Loucy (cell line): ENCODE measurements around the gene CENPE.

Experiments
- H2AFZ ChIP-seq: fragments of 200-600 bp; sonication (generic); 2 replicates; pipeline ENCODE4 v1.6.0; 2016; ENCODE audit warnings: antibody characterized with exemption, mild to moderate bottlenecking, low read length, moderate library complexity
- H3F3A ChIP-seq: fragments of 200-600 bp; 2 replicates; pipeline ENCODE4 v1.6.0; 2016; ENCODE audit warnings: antibody characterized with exemption, low read depth, mild to moderate bottlenecking
- H3K27me3 ChIP-seq: fragments of 200-600 bp; sonication (generic); 2 replicates; pipeline ENCODE4 v1.6.1; 2014; ENCODE audit warnings: low read length, mild to moderate bottlenecking; ENCODE audit not compliant: insufficient read depth, poor library complexity, severe bottlenecking
- H3K36me3 ChIP-seq: fragments of 200-600 bp; sonication (generic); 2 replicates; pipeline ENCODE4 v1.6.1; 2016; ENCODE audit warnings: low read length; ENCODE audit not compliant: insufficient read depth
- H3K4me1 ChIP-seq: fragments of 200-600 bp; sonication (generic); 2 replicates; pipeline ENCODE4 v1.5.1; 2014; ENCODE audit warnings: low read length, mild to moderate bottlenecking; ENCODE audit not compliant: insufficient read depth, poor library complexity, severe bottlenecking
- H3K4me2 ChIP-seq: fragments of 200-600 bp; sonication (generic); 2 replicates; pipeline ENCODE4 v1.6.0; 2014; ENCODE audit warnings: antibody characterized with exemption, low read length, low read depth, mild to moderate bottlenecking; ENCODE audit not compliant: poor library complexity, severe bottlenecking
- H3K4me3 ChIP-seq: fragments of 200-600 bp; sonication (generic); 2 replicates; pipeline ENCODE4 v1.5.1; 2014; ENCODE audit warnings: low read length, mild to moderate bottlenecking, mixed read lengths; ENCODE audit not compliant: poor library complexity, severe bottlenecking
- H3K79me2 ChIP-seq: fragments of 200-600 bp; sonication (generic); 2 replicates; pipeline ENCODE4 v1.6.1; 2014; ENCODE audit warnings: low read length; ENCODE audit not compliant: insufficient read depth
- H3K9ac ChIP-seq: fragments of 200-600 bp; sonication (generic); 2 replicates; pipeline ENCODE4 v1.6.0; 2014; ENCODE audit warnings: mild to moderate bottlenecking, low read depth, low read length, moderate library complexity; ENCODE audit not compliant: poor library complexity, severe bottlenecking
- H3K9me2 ChIP-seq: fragments of 200-600 bp; sonication (generic); replicated peaks from 2 replicates; pipeline ENCODE4 v1.6.1; 2016; ENCODE audit warnings: low read depth, low read length, mixed read lengths
- H3K9me3 ChIP-seq: fragments of 200-600 bp; sonication (generic); 2 replicates; pipeline ENCODE4 v1.6.1; 2014; ENCODE audit warnings: mild to moderate bottlenecking, antibody characterized with exemption, low read length, low read depth; ENCODE audit not compliant: insufficient read depth
- H4K20me1 ChIP-seq: fragments of 200-600 bp; sonication (generic); 2 replicates; pipeline ENCODE4 v1.6.0; 2014; ENCODE audit warnings: antibody characterized with exemption, low read length, mild to moderate bottlenecking; ENCODE audit not compliant: insufficient read depth, poor library complexity, severe bottlenecking
- EZH2phosphoT487 ChIP-seq: fragments of 200-600 bp; IDR thresholded peaks from 2 replicates; pipeline ENCODE4 v1.6.1; 2018; ENCODE audit warnings: antibody characterized with exemption, mild to moderate bottlenecking, moderate library complexity, borderline replicate concordance
- TF ChIP-seq, protein P1 (sequence below): fragments of 200-600 bp; sonication (generic); conservative IDR thresholded peaks from 2 replicates; pipeline ENCODE4 v1.5.1; 2014; ENCODE audit warnings: mild to moderate bottlenecking, antibody characterized with exemption, low read length

The CENPE gene

GRCh38 chr4:103126126-103126525 is 72.0 kb downstream of the CENPE start:
- Histone ChIP-seq H2AFZ (no peak overlapping the region), H3K4me2 (no peak overlapping the region), H3F3A (no peaks in the 10 kb centered on the region), H3K36me3 (peaks cover 58% of the 10 kb centered on the region), H3K9ac (no peak overlapping the region), H3K9me2 (no peaks in the 10 kb centered on the region), H3K27me3 (no peaks in the 10 kb centered on the region), H3K4me1 (no peaks in the 10 kb centered on the region), H3K9me3 (peaks cover 4% of the 10 kb centered on the region; the same call in 1 of the 2 replicates), H3K79me2 (no peaks in the 10 kb centered on the region), H3K4me3 (no peak overlapping the region), H4K20me1 (no peaks in the 10 kb centered on the region)
- TF ChIP-seq, protein P1, sequence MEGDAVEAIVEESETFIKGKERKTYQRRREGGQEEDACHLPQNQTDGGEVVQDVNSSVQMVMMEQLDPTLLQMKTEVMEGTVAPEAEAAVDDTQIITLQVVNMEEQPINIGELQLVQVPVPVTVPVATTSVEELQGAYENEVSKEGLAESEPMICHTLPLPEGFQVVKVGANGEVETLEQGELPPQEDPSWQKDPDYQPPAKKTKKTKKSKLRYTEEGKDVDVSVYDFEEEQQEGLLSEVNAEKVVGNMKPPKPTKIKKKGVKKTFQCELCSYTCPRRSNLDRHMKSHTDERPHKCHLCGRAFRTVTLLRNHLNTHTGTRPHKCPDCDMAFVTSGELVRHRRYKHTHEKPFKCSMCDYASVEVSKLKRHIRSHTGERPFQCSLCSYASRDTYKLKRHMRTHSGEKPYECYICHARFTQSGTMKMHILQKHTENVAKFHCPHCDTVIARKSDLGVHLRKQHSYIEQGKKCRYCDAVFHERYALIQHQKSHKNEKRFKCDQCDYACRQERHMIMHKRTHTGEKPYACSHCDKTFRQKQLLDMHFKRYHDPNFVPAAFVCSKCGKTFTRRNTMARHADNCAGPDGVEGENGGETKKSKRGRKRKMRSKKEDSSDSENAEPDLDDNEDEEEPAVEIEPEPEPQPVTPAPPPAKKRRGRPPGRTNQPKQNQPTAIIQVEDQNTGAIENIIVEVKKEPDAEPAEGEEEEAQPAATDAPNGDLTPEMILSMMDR, result no peak
- no peak for TF ChIP-seq EZH2phosphoT487

DNA sequence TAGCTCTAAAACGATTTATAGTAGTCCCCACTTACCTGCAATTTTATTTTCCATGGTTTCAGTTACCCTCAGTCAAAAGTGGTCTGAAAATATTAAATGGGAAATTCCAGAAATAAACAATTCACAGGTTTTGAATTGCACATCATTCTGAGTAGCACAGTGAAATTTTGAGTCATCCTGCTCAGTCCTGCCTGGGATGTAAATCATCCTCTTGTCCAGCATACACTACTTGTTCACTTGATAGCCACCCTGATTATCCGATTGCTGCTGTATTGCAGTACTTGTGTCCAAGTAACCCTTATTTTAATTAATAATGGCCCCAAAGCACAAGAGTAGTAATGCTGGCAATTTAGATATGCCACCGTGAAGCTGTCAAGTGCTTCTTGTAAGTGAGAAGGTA is 75.0 kb downstream of the CENPE start:
- no peak overlapping the region for H3K4me2 ChIP-seq
- H3F3A ChIP-seq, result no peaks in the 10 kb centered on the region
- no peaks in the 10 kb centered on the region for H4K20me1 ChIP-seq
- no peak overlapping the region for H2AFZ ChIP-seq
- H3K9ac ChIP-seq, result no peak overlapping the region
- H3K4me1 ChIP-seq, result no peaks in the 10 kb centered on the region
- no peaks in the 10 kb centered on the region for H3K9me2 ChIP-seq
- H3K9me3 ChIP-seq, result no peaks in the 10 kb centered on the region; the same call in 1 of the 2 replicates
- no peak for TF ChIP-seq EZH2phosphoT487
- TF ChIP-seq, protein P1, result no peak
- H3K79me2 ChIP-seq, result no peaks in the 10 kb centered on the region
- no peak overlapping the region for H3K4me3 ChIP-seq
- no peaks in the 10 kb centered on the region for H3K27me3 ChIP-seq
- peaks cover 64% of the 10 kb centered on the region for H3K36me3 ChIP-seq

DNA sequence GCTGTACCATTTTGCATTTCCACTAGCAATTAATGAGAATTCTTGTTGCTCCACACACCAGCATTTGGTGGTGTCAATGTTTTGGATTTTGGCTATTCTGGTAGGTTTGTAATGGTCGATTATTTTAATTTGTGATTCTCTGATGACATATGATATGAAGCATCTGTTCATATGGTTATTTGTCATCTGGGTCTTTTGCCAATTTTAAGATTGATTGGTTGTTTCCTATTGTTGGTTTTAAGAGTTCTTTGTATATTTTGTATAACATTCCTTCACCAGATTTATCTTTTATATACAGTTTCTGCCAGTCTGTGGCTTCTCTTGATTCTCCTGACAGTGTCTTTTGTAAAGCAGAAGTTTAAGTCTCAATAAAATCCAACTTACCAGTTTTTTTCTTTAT is 80.0 kb downstream of the CENPE start:
- Histone ChIP-seq H4K20me1 (no peaks in the 10 kb centered on the region), H3K4me2 (no peak overlapping the region), H3K9me3 (no peaks in the 10 kb centered on the region), H3K4me3 (no peak overlapping the region), H3K9ac (no peak overlapping the region), H3K79me2 (no peaks in the 10 kb centered on the region), H3F3A (no peaks in the 10 kb centered on the region), H3K4me1 (no peaks in the 10 kb centered on the region), H3K27me3 (no peaks in the 10 kb centered on the region), H3K9me2 (no peaks in the 10 kb centered on the region), H3K36me3 (peaks cover 50% of the 10 kb centered on the region), H2AFZ (no peak overlapping the region)
- TF ChIP-seq, protein P1, result no peak
- TF ChIP-seq EZH2phosphoT487, result no peak
